Subcutaneous adipose tissue (tissue), 4 donors: ENCODE results near the gene KLHL3. TPM values are rescaled to one million over a fixed set of nuclear protein-coding genes. Genes with fewer than 3 reads are reported as not detected.

Experiments used
- total RNA-seq, 4 donors: library from RNA; depleted of rRNA; stranded (reverse); fragments of >200 nt; gene quantifications; one replicate each; pipeline ENCODE4 v1.1.0, GENCODE V29; 2016
- TF ChIP-seq, protein P1 (sequence below): fragments of 450-650 bp; IDR thresholded peaks from one replicate; pipeline ENCODE4 v1.5.1; 2016; ENCODE audit warnings: low read depth, mild to moderate bottlenecking, control low read depth, antibody characterized with exemption, moderate library complexity

The KLHL3 gene
- total RNA-seq, 4 donors from 2014 or later, result 3.1 to 18.5 (median 7.2) TPM

DNA sequence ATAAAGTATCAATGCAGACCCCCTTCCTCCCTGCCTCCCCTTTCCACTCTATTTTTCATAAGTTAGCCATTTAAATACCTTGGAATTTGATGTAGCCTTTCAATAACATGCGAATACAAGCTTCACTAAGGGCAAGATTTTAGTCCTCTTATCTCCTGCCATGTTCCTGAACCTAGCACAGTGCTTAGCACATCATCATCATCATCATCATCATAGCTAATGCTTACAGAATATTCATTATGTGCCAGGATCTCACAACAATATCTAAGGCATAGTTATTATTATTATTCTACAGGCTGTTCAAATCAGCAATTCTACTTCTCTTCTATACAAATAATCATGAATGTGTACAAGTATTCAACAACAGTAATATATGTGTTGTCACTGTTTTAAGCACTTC lies 20.4 kb downstream of the KLHL3 start:
- TF ChIP-seq, protein P1, sequence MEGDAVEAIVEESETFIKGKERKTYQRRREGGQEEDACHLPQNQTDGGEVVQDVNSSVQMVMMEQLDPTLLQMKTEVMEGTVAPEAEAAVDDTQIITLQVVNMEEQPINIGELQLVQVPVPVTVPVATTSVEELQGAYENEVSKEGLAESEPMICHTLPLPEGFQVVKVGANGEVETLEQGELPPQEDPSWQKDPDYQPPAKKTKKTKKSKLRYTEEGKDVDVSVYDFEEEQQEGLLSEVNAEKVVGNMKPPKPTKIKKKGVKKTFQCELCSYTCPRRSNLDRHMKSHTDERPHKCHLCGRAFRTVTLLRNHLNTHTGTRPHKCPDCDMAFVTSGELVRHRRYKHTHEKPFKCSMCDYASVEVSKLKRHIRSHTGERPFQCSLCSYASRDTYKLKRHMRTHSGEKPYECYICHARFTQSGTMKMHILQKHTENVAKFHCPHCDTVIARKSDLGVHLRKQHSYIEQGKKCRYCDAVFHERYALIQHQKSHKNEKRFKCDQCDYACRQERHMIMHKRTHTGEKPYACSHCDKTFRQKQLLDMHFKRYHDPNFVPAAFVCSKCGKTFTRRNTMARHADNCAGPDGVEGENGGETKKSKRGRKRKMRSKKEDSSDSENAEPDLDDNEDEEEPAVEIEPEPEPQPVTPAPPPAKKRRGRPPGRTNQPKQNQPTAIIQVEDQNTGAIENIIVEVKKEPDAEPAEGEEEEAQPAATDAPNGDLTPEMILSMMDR, result no peak

DNA sequence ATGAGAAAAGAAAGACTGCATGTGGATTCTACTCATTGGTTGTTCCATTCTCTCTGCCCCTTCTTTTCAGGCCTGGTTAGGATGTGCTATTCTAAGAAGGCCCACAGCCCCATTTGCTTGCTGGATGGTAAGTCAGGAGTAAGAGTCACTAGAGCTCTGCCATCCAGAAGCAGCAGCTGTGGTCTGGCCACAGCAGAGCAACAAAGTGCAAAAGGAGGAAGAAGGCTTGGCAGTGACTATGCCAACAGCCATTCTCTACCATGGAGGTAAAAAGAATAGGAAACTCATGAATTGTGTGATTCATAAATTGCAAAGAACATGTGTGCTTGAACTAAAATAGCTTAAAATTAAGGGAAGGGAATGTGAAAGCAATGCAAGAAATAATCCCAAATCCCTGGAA lies 20.9 kb downstream of the KLHL3 start:
- TF ChIP-seq, protein P1, result no peak

DNA sequence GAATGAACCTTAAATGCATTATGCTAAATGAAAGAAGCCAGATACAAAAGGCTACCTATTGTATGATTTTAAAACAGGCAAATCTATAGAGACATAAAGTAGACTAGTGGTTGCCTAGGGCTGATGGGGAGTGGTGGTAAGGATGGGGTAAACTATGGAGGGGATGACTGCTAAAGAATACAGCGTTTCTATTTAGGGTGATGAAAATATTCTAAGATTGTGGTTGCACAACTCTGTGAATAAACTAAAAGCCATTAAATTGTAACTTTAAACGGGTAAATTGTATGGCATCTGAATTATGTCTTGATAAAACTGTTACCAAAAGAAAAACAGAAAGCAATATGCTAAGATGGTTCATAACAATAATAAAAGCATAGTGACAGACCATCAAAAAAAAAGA lies 21.4 kb downstream of the KLHL3 start:
- TF ChIP-seq, protein P1, result no peak

DNA sequence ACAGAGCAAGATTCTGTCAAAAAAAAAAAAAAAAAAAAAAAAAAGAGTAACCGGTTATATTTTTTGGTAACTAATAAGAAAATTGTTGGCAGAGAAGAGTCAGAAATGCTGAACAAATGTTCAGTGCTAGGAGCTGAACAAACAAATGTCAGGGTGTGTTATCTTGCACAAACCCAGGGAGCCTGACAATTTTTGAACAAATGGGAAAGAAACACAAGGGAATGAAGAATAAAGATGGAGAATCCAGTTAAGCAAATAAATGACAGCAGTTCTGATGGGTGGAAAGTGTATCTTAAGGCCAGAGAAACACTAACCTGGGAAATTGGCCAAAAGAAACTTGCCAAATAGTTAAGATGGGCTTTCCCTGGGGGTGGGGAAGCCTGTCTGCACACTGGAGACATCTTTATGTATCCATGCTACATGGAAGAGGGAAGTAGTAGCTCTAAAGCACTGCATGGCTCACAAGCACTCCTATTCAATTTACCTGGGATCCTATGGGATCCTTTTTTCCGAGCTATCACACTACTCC lies 23.7 kb downstream of the KLHL3 start:
- TF ChIP-seq, protein P1, result no peak

DNA sequence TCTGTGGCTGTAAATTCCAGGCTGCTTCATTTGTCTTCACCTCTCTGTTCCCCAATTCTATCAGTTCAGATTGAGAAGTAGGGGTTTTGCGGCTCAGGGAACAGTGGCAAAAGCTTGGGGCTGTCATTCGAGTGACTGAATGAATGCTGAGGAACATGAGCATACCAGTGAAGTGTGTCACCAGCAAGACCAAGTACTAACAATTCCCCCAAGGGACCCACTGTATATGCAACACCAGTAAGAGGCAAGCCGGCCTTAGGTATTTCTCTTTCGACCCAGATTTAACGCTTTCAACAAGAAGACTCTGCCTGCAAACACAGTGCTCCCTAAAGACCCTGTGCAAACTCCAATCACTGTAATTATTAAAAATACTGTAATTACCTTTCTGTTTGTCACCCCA lies 25.8 kb downstream of the KLHL3 start:
- TF ChIP-seq, protein P1, result no peak

DNA sequence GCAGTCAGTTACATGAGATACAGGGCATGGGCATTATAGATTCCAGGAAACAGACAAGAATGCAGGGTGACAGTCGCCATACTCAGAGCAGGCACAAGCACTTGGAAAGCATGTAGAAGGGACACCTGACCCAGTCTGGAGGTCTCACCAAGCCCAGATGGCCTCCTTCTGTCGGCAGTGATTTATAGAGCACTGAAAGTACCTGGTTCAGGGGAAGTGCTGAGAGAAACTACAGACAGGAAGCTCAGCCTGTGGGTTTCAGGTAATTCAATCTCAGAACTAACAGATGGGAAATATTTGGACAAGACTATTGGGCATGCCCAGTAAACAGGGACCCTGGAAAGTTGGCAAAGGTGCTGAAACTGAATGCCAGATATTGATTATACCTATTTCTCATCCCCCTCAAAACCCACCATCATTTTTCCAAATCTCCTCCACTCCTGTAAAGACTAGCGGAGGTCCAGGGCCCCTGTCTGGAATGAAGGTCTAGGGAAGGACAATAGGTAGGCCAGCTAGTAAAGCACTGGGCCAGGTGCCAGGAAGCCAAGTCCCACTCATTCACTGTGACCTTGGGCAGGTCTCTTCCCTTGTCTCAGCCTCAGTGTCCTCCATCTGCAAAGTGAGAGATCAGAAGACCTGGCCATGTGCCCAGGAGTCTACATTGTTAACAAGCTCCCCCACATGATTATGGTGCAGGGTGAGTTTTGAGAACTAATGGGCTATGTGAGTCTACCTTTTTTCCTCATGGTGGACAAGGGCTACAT lies 26.9 kb downstream of the KLHL3 start:
- TF ChIP-seq, protein P1, result no peak

DNA sequence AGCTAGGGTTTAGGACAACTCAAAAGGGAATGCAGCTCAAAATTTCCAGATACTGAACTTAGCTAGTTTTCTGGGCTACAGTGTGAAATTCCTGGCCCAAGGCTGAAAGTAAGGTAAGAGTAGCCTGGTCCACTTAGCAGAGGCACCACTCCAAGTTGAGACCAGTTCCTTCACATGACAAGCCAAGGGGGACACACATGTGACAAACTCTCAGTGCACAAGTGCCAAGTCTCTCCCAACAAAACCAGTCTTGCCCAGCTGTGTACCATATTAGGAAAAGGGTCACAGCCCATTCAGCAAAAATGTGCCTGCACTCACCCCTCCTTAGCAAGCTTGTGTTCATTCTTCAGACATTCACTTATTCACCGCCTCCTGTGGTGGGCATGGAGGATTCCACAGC lies 27.8 kb downstream of the KLHL3 start:
- TF ChIP-seq, protein P1, result no peak
